B cell (primary cell): ENCODE data around the gene NKX1-1.

Source experiments
- CTCF ChIP-seq: fragments of 200-600 bp; IDR thresholded peaks from one replicate; pipeline ENCODE4 v1.8.0; 2022; ENCODE audit warnings: antibody characterized with exemption, mild to moderate bottlenecking
- EZH2 ChIP-seq: IDR thresholded peaks from 2 replicates; pipeline ENCODE4 v1.6.1; 2012; ENCODE audit warnings: borderline replicate concordance, low read depth, mild to moderate bottlenecking, moderate library complexity, low read length; ENCODE audit not compliant: insufficient read depth, poor library complexity, severe bottlenecking

DNA sequence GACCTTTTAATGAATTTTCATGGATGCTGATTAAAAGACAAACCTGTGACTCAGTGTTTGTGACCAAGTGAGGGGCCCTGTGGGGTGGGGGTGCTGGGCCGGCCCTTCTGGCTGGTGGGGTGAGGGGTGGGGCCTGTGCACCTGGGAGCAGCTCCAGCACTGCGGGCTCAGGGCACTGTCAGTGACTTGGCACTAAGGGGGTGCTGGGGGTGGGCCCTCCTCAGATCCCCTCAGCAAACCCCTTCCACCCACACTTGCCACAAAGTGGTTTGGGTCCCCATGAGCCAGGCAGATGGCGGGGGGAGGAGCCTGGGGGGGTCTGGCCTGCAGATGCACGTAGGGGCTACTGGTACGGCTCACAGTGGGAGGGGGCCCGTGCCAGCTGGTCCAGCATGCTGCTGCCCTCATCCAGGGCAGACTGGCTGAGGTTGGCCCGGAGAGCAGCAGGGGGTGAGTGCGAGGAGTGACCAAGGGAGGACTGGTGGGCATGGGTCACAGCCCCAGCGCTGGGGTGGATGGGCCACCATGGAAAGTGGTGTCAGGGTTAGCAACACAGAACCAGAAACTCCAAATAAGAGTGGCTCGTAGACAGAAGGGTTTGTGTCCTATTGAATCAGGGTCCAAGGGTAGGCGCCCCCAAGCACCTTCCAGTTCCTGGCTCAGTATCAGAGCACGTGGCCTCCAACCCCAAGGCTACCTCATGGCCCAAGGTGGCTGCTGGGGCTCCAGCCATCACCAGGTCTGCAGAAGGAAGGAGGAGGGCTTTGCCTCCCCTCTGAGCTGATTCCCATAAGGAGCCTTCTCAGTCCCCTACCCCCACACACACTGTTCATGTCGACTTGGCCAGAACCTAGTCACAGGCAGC, 10.1 kb downstream of the NKX1-1 start:
- no peak for TF ChIP-seq CTCF
- no peak for TF ChIP-seq EZH2
